SK-N-SH (cell line): ENCODE measurements around the gene MAPK12.

Source experiments
- CHD2 ChIP-seq: fragments of 150-350 bp; IDR thresholded peaks from 2 replicates; pipeline ENCODE4 v1.6.1; 2018; ENCODE audit warnings: low read length; ENCODE audit not compliant: partially characterized antibody
- CTCF ChIP-seq: fragments of 200-600 bp; sonication (generic); IDR thresholded peaks from 2 replicates; pipeline ENCODE4 v1.6.1; 2017; ENCODE audit warnings: antibody characterized with exemption, mild to moderate bottlenecking, moderate library complexity
- ELF1 ChIP-seq: IDR thresholded peaks from 2 replicates; pipeline ENCODE4 v1.4.0; 2012
- IRF3 ChIP-seq: fragments of 150-350 bp; IDR thresholded peaks from 2 replicates; pipeline ENCODE4 v1.6.1; 2016; ENCODE audit warnings: mild to moderate bottlenecking, low read depth, low read length
- MAX ChIP-seq: IDR thresholded peaks from 2 replicates; pipeline ENCODE4 v1.4.0; 2012; ENCODE audit warnings: low read depth
- MEF2A ChIP-seq: IDR thresholded peaks from 2 replicates; pipeline ENCODE4 v1.4.0; 2012; ENCODE audit warnings: low read depth, borderline replicate concordance
- MXI1 ChIP-seq: IDR thresholded peaks from 2 replicates; pipeline ENCODE4 v1.6.1; 2012; ENCODE audit warnings: mild to moderate bottlenecking, low read depth, low read length, improper control_type of control experiment
- NFIC ChIP-seq: IDR thresholded peaks from 2 replicates; pipeline ENCODE4 v1.4.0; 2012; ENCODE audit warnings: borderline replicate concordance
- POLR2AphosphoS5 ChIP-seq: IDR thresholded peaks from 2 replicates; pipeline ENCODE4 v1.6.1; 2012; ENCODE audit warnings: low read depth, low read length
- RCOR1 ChIP-seq: fragments of 150-350 bp; IDR thresholded peaks from 2 replicates; pipeline ENCODE4 v1.6.1; 2017; ENCODE audit warnings: antibody characterized with exemption, low read length
- USF2 ChIP-seq: fragments of 150-350 bp; IDR thresholded peaks from 2 replicates; pipeline ENCODE4 v1.6.1; 2017; ENCODE audit warnings: antibody characterized with exemption, low read length, low read depth, borderline replicate concordance
- TF ChIP-seq, protein P1 (sequence below): IDR thresholded peaks from 2 replicates; pipeline ENCODE4 v1.6.1; 2012; ENCODE audit warnings: mild to moderate bottlenecking, low read depth, low read length, moderate library complexity

GRCh38 chr22:50203288-50203687 lies 58.2 kb downstream of the MAPK12 start:
- TF ChIP-seq CTCF (no peak), CHD2 (no peak), MAX (no peak), MXI1 (no peak), ELF1 (no peak), USF2 (no peak), POLR2AphosphoS5 (no peak), MEF2A (no peak), IRF3 (no peak), RCOR1 (no peak), NFIC (no peak)
- TF ChIP-seq, protein P1, sequence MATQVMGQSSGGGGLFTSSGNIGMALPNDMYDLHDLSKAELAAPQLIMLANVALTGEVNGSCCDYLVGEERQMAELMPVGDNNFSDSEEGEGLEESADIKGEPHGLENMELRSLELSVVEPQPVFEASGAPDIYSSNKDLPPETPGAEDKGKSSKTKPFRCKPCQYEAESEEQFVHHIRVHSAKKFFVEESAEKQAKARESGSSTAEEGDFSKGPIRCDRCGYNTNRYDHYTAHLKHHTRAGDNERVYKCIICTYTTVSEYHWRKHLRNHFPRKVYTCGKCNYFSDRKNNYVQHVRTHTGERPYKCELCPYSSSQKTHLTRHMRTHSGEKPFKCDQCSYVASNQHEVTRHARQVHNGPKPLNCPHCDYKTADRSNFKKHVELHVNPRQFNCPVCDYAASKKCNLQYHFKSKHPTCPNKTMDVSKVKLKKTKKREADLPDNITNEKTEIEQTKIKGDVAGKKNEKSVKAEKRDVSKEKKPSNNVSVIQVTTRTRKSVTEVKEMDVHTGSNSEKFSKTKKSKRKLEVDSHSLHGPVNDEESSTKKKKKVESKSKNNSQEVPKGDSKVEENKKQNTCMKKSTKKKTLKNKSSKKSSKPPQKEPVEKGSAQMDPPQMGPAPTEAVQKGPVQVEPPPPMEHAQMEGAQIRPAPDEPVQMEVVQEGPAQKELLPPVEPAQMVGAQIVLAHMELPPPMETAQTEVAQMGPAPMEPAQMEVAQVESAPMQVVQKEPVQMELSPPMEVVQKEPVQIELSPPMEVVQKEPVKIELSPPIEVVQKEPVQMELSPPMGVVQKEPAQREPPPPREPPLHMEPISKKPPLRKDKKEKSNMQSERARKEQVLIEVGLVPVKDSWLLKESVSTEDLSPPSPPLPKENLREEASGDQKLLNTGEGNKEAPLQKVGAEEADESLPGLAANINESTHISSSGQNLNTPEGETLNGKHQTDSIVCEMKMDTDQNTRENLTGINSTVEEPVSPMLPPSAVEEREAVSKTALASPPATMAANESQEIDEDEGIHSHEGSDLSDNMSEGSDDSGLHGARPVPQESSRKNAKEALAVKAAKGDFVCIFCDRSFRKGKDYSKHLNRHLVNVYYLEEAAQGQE, result no peak
